DMS 273 treated with DMSO at 0.1 percent for 48 hours (cell line): ENCODE measurements around the gene PKD1L1.

Experiments
- DNase-seq: peaks from one replicate; lab custom pipeline; 2025; lab: John Stamatoyannopoulos, UW

The PKD1L1 gene

DNA sequence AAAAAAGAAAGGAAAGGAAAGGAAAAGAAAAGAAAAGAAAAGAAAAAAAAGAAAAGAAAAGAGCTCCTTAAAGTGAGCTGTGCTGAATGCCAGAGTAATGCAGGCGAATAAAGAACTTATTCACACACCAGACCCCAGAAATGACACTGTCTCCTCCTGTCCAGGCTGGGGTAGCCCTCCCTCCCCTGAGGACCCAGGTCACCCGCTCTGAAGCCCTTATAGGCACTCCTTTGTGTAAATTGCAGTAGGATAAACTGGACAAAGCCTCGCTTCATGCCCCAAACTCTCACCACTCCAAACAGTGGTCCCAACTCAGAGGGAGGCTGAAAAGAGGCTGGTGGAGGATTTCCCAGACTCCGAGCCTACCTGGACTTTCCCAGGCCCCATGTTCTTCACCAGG lies 46.3 kb downstream of the PKD1L1 start:
- DNase-seq, result no peak

DNA sequence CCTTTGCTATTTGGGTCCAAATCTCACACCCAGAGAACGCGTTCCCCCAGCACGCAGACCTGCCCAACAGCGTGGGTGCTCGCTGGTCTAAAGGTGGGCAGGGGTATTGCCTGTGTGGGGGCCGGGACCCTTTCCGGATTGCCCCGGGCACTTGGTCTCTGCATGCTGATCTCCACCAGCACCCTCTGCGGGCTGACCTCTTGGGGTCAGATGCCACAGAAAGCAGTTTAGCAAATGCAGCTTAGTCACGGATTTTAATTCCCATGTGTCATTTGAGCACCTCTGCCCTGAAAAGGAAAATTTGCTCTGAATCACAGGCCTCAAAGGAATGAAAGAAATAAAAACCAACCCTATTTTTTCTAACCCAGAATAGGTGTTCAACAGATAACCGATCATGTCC lies 46.7 kb downstream of the PKD1L1 start:
- DNase-seq, result no peak

DNA sequence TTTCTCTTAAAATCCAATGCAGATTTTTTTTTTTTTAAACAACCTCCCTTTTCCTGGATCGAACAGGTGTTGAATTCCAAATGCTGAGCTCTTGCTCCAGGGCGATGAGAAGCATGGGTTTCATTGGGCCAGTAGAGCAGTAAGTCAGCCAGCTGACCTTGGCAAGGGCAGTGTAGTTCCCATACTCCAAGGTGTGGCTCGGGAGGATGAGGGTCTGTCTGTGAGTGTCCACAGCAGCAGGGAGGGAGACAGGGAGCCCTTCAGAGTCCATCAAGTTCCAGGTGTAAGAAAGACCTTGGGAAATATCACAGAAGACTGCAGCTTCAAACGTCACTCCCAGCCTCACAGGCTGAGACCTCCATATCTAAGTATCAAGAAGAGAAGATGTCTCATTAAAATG lies 50.4 kb downstream of the PKD1L1 start:
- no peak for DNase-seq

DNA sequence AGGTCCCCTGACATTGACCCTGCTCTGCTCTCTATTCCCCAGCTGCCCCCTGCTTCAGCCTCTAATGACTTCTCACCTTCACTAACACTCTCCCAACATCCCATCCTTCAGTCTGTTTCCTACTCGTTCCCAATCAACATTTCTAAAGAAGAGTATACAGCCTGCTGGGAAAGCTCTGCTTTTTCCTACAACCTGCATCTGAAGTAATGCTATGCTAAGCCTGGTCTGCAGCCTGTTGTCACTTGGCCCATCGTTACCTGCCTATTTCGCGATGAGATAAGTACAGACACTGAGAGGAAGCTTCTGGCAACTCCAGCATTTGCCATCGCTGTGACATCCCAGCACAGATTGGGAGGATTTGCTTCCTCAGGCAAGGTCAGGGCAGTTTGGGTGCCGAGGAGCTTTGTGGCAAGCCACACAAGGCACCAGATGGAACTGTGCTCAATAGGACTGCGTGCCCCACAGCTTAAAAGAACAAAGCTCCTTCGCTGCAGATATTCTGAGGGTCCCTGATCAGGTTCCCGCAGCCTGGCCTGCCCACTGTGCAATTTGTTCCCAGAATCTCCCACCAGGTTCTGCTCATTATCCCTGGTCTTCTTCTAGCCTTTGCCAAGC lies 51.4 kb downstream of the PKD1L1 start:
- DNase-seq, result no peak

- DNase-seq, result no peak
Measured at GRCh38 chr7:47895026-47895425, 53.2 kb downstream of the PKD1L1 start.

DNA sequence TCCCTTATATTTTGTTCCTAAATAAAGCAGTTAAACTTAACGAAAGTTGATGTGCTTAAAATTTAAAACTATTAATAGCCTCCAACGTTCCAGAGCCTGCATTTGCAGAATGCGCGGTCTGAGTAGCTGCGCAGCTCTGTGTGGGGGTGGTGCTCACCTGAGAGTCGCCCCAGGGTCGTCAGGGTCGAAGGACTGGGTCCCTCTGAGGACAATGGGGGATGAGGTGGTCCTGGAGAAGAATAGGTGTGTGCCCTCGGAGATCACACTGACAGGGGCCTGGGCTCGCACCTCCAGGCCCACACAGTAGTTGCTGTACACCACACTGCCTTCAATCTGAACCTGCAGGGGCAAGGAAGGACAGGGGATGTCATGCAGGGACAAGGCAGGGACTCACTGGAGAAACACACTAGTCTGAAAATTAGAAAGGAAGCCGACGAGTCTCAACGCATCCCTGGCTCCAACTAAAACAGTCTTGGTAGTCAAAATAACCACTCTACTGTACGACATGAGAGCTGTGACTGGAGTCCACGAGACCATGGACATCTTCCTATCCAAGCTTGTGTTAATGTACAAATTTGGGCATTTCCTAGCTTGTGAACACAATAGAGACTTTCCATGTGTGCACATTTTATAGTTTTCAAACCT lies 54.4 kb downstream of the PKD1L1 start:
- no peak for DNase-seq

- DNase-seq, result no peak
Measured at GRCh38 chr7:47893238-47893637, 55.0 kb downstream of the PKD1L1 start.

DNA sequence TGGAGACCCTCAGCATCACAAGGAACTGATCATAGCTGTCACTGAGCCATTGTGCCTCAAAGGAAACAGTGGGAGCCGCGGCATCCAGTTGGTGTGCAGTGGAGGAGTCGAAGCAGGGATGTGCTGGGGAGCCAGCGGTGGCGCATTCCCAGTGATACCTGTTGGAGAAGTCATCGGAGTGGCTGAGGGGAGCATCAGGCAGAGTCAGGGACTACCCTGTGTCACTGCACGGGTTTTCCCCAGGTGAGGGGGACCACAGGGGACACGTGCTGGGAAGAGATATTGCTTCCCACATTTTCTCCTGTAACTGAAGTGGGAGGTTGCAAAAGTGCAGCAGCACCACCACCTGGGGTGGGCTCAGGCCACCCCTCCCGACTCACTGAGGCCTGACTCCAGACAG lies 57.7 kb downstream of the PKD1L1 start:
- no peak for DNase-seq

DNA sequence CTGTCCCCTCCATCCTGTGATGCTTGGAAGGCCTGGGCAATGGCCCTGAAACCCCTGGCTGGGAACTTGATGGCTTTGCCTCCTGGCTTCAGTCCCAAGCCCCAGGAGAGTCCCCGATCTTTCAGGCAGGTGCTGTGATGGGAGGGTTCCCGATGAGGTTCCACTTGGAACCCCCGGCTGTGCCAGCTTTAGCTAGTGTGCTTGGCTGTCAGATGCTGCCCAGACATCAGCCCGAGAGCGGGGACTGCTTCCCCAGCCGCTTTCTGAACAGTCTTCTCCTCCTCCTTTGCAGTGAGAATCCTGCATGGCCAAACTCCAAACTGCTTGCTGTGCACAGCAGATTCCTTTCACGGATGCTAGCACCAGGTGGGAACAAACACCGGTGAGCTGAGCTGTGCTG lies 58.1 kb downstream of the PKD1L1 start:
- DNase-seq, result no peak

GRCh38 chr7:47889723-47890122 lies 58.5 kb downstream of the PKD1L1 start:
- DNase-seq, result no peak

DNA sequence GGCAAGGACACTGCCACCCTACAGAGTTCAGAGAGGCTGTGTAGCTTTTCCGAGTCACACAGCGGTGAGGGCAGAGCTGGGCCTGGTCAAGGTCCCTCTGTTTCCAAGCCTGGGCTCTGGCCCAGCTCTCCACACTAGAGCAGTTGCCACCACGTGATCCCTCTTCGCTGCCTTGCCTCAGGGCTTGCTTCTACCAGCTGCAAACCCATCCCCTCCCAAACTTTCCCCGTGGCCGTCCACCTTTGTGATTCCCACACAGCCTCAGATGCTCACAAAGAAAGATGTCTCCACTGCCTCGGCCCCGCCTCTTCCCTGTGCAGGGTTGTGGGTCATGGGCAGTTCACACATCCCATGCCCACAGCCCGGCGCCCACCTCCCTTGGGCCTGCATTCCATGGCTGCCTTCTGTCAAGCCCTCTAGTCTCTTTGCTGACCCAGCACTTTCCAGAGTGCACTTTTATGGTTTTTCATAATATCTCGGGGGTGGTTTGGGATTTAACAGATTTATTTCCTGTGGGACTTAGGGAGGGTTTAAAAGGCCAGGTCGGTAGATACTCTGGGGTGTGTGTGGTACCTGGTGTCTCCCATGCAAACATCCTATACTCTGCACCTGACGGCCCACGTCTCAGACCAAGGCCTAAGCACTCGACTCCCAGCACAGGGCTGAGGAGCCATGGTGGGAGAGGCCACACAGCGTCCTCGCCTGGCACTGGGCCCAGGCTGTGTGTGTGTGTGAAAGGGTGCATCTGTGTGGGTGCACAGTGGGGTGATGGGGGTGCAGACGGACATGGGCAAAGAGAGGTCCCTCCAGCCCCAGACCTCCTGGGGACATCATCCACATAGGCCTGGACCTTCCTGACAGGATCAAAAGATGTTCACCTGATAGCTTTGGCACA lies 59.6 kb downstream of the PKD1L1 start:
- DNase-seq, result no peak

- DNase-seq, result no peak
Measured at GRCh38 chr7:47887016-47887640, 61.1 kb downstream of the PKD1L1 start.

- DNase-seq, result no peak
Measured at GRCh38 chr7:47885987-47886811, 62.1 kb downstream of the PKD1L1 start.

- no peak for DNase-seq
Measured at GRCh38 chr7:47885309-47885986, 62.8 kb downstream of the PKD1L1 start.

- no peak for DNase-seq
Measured at GRCh38 chr7:47884675-47885074, 63.6 kb downstream of the PKD1L1 start.

GRCh38 chr7:47882635-47883034 lies 65.6 kb downstream of the PKD1L1 start:
- DNase-seq, result no peak

- DNase-seq, result no peak
Measured at GRCh38 chr7:47881256-47881655, 67.0 kb downstream of the PKD1L1 start.

- no peak for DNase-seq
Measured at GRCh38 chr7:47878662-47879061, 69.6 kb downstream of the PKD1L1 start.

DNA sequence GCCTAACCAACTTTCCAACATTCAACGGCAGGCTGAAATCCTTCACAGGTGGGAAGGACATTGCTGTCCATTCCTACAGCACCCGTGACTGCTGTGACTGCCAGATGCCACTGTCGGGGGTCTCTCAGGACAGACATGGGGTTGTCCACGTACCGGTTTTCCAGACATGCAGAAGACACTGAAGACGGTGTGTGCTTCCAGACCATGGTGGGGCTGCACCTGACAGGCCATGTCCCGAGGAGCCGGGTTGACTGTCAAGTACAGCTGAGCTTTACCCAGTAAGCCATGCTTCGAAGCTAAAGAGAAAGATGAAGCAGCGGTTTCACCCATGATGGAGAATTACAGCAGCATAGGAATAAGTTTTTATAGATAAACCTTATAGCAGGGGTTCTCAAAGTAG lies 70.9 kb downstream of the PKD1L1 start:
- no peak for DNase-seq

DNA sequence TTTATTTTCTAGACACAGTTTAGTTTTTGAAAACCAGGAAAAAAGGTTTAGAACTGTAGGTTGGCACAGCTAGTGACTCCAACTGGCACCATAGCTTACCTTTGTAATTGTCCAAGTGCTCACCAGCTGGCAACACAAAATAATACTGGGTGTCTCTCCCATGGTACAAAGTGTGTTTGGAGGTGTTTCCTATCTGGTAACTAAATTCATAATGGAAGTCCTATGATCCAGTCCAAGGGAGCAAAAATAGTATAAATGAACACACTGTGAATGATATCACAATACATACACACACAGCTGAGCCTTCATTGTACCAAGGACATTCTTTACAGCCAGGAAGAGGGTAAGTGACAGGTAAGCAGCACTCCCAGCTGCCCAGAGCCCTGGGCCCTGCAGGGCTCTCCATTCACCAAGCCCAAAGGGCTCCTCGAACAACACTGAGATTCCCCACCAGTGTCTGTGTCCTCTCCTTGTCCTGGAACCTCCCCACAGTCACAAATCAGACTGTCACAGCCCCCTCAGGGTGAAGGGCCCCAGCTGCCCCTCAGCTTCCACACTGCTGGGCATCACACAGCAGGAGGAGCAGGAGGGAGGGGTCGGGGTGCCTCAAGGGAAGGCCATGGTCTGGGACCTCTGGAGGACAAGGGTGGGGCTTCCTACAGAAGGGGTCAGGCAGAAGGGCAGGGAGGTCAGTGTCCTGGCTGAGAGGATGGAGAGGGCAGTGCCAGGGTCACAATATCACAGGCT lies 72.1 kb downstream of the PKD1L1 start:
- no peak for DNase-seq
